Measurements from ENCODE around the gene APOLD1.
"Not testable (repeated sequence)": the region's sequence is repeated elsewhere in the genome, so short reads cannot be mapped to it uniquely, and the experiment has no call there.

APOLD1 gene

DNA sequence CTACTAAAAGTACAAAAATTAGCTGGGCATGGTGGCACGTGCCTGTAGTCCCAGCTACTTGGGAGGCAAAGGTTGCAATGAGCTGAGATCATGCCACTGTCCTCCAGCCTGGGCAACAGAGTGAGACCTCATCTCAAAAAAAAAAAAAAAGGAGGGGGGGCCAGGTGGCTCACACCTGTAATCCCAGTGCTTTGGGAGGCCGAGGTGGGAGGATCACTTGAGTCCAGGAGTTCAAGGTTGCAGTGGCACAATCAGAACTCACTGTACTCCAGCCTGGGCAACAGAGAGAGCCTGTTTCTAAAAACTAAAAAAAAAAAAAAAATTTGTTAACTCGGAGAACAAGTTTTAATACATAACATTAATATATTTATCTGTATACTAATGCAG is 22.1 kb downstream of the APOLD1 start:
- not testable (repeated sequence) for DNase-seq (ENCODE audit: low read depth in 1 of 2, low spot score in 1 of 2)

DNA sequence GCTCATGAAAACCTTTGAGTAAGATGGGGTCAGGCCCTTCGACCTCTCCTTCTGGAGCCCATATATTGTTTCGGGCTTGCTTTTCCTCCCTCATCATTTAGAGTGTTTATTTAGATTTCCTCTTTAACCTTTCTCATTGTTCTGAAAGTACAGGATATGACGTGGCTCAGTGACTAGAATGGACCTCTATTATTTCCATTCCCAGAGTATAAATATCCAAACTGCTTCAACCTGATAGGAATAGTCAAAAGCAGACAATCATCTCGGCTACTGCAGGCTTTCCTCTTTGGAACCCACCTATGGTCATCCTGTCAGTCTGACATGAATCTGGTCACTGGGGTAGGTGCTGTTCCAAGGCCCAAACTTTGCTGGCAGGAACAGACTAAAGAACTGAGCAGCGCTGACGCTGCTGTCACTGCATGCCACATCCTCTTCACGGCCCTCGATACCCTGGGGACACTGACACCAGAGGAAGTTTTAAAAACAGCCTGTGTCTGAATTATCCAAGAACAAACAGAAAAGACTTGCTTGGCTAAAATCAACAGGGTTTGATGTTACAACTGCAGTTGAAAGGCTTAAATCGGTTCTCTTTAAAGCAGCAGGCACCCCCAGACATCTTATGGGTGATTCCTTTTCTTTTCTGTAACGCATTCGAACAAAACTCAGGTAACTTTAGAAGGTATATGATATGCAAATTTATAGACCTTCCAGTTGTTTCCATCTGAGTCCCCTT is 22.7 kb downstream of the APOLD1 start:
- DNase-seq (ENCODE audit: low read depth in 1 of 2, low spot score in 1 of 2): peak in 1 of 2 donors; percentile 21

DNA sequence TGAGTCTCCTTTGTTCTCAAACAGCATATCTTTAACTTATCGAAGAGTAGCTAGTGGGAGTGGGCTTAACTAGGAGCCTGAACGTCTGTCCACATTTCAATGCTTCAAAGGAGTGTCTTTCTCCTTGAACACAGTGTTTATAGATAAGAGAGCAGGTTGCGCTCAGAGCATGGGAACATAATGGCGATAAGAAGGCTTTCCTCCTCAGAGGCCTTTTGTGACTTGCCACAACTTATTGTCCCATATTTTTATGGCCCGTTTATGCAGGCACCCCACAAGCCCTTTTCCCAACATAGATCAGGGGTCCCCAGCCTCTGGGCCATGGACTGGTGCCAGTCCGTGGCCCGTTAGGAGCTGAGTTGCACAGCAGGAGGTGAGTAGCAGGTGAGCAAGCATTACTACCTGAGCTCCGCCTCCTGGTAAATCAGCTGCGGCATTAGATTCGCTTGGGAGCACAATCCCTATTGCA is 25.1 kb downstream of the APOLD1 start:
- DNase-seq (ENCODE audit: low read depth in 1 of 2, low spot score in 1 of 2): no peak

DNA sequence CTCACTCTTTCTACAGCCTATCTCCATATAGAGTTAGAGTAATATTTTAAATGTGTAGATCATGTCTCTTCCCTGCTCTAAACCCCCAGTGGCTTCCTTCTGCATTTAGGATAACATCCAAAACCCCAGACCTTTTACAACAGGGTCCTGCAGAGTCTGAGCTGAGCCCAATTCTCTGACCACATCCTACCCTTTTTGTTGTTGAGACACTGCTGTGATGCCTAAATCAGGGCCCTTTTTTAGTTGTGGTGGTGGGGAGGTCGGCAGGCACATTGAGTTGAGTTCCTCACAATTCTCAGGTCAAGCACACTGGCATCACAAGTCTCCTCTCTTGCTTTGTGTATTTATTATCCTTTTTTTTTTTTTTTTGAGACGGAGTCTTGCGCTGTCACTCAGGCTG is 25.9 kb downstream of the APOLD1 start:
- no peak for DNase-seq (ENCODE audit: low read depth in 1 of 2, low spot score in 1 of 2)

DNA sequence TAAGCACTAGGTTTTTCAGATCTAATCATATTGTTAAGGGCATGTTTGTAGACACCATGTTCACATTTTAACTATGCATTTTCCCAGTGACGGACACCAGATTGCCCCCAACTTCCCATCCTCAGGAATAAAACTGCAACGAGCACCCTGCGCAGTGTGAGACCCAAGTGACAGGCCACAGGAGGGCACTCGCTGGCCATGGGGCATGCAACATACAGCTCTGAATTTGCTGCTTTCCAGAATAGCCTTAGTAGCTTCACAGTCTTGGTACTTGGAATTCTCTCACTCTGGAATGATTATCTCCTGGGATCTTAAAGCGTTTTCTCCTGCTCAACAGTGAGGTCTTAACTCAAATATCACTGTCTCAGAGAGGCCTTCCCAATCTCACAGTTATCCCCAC is 26.7 kb downstream of the APOLD1 start:
- DNase-seq (ENCODE audit: low read depth in 1 of 2, low spot score in 1 of 2): no peak

DNA sequence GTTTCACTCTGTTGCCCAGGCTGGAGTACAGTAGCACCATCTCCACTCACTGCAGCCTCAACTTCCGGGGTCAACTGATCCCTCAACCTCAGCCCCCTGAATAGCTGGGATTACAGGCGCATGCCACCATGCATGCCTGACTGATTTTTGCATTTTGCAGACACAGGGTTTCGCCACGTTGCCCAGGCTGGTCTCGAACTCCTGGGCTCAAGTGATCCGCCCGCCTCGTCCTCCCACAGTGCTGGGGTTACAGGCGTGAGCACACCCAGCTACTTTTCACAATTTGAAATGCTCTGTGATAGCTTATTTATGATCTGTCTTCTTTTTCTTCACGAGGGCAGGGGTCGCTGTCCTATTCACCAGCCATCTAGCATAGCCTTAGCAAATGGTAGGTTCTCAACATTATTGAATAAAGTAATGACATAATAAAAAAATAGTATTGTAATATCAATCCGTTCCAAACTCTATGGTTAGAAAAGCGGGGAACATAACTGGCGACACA is 27.2 kb downstream of the APOLD1 start:
- no peak for DNase-seq (ENCODE audit: low read depth in 1 of 2, low spot score in 1 of 2)

DNA sequence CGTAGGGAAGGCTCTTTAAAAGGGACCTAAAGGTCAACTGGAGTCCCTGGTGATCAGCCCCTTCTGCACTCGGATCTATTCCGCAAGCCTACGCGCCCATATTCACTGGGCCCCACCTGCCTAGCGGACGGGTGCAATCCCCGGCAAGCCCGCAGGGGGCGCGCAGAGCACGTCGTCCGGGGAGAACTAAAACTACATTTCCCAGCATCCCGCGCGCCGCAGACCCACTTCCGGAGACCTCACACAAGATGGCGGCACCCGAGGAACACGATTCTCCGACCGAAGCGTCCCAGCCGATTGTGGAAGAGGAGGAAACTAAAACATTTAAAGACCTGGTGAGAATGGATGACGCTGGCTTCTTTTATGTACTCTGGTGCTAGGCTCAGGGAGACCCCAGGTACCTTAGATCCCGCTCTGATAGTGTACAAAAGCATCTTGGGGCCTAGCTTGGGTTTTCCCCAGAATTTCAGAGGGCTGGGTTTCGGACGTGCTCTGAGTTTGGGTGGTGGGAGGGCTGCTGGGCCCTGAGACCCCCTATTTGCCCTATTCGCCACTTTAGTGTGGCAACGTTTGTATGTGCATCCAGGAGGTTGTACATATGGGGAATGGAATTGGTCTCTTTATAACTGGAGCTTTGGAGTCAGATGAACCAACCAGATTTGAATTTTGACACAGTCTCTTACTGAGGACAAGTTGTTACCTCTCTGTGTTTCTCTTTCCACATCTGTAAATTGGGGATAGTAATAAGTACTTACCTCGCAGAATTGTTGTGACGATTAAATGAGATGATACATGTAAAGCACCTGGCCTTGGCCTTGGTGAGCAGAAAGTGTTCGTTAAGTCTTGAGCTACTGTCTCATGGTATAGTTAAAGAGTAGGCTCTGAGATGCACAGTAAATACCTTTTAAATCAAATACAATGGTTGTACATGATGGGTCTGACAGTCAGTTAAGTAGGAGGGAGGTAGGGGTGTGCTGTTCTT is 28.0 kb downstream of the APOLD1 start, which contains the start of gene DDX47:
TSS of gene DDX47 (plus strand) at position 227 of the 982 bp plus-strand sequence. CDS start at position 249, 22 bp downstream.
- peak; percentile 93 to 98 for DNase-seq (ENCODE audit: low read depth in 1 of 2, low spot score in 1 of 2)

DNA sequence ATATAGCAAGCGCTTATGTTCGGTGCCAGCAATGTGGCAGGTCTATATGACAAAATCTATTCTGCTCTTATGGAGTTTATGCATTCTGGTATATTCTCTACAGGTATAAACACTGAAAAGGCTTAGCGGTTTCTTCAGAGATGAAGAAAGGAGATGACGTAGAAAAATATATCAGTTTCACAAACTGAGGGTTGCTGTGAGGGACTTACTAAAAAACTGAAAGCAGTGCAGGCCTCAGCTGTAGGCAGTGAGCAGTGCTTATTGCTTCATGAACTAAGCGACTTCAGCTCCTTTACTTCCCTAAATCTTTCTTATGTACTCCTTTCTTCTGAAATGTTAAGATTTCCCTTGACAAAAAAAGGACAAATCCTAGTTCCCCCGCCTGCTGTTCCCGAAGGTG is 32.2 kb downstream of the APOLD1 start:
- no peak for DNase-seq (ENCODE audit: low read depth in 1 of 2, low spot score in 1 of 2)

DNA sequence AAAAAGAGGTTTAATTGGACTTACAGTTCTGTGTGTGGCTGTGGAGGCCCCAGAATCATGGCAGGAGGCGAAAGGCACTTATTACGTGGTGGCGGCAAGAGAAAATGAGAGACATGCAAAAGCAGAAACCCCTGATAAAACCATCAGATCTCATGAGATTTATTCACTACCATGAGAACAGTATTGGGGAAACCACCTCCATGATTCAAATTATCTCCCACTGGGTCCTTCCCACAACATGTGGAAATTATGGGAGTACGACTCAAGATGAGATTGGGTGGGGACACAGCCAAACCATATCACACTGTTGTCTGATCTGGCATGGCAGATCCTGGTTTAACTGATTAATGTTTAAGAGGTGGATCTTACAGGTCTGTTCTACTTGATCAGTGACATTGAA is 33.2 kb downstream of the APOLD1 start:
- no peak for DNase-seq (ENCODE audit: low read depth in 1 of 2, low spot score in 1 of 2)

DNA sequence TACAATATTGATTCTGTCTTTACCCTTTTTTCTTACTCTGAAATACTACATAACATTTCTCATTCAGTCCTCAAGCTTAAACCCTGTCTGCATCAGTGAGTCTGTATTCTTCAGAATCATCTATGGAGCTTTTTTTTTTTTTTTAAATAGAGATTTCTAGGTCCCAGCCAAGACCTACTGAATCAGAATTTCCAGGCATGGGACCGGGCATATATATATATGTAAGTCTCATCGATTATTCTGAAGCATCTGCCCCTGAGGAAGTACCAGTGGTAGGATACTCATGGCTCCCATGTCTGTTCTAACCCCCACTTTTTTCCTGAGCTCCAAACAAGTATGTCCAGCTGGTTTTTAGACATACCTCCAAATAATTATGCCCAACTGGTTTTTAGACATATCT is 33.8 kb downstream of the APOLD1 start:
- DNase-seq (ENCODE audit: low read depth in 1 of 2, low spot score in 1 of 2): no peak

DNA sequence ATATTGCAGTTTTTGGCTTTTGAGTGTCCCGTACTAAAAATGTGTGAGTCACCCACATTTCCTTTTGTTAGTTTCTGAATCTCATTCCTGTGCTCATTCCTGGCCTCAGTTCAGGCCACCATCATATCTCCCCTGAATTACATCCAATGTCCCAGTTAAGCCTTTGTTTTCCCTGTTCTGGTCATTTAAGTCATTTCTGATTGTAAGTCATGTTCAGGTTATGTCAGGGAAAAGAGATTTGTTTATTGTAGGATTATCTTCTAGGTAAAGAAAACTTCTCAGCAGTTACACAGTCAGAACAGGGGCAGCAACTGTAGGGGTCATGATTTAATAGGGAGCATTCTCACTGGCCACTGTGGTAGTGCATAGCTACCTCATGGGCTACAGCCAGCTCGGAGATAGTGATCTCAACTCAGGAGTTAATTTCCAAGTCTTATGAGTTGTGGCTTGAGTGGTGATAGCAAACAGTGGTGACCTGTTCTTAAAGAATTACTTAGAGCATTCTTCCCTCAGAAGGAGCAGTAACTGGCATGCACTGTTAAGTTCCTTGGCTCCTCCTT is 34.4 kb downstream of the APOLD1 start:
- DNase-seq (ENCODE audit: low read depth in 1 of 2, low spot score in 1 of 2): no peak

DNA sequence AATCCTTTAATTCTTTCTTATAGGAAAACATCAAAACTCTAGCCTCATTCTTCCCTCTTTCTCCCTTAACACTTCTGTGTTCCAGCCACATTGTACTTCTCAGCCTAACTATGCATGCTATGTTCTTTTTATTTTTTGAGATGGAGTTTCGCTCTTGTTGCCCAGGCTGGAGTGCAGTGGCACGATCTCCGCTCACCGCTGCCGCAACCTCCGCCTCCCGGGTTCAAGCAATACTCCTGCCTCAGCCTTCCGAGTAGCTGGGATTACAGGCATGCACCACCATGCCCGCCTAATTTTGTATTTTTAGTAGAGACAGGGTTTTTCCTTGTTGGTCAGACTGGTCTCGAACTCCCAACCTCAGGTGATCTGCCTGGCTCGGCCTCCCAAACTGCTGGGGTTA is 34.9 kb downstream of the APOLD1 start:
- DNase-seq (ENCODE audit: low read depth in 1 of 2, low spot score in 1 of 2): not testable (repeated sequence)

DNA sequence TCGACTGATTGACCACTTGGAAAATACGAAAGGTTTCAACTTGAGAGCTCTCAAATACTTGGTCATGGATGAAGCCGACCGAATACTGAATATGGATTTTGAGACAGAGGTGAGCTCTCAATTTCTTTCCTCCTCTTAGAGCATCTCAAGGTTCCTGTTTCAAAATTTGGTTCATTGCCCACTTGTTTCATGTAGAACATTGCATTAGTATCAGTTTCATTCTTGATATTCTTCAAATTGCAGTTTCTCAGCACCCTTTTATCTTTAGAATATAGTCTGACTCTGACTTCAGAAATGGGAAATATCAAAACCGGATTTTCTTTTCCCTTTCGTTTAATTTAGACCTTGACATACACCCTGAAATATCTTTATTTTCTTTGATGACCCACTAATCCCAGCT is 36.5 kb downstream of the APOLD1 start:
- DNase-seq (ENCODE audit: low read depth in 1 of 2, low spot score in 1 of 2): no peak

DNA sequence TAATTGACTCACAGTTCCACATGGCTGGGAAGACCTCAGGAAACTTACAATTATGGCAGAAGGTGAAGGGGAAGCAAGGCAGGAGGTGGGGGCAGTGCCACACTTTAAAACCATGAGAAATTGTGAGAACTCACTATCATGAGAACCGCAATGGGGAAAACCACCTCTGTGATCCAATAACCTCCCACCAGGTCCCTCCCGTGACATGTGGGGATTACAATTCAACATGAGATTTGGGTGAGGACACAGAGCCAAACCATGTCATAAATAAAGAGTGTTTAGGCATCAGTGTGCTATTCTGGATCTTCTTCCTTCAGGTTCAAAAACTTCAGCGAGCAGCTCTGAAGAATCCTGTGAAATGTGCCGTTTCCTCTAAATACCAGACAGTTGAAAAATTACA is 37.4 kb downstream of the APOLD1 start:
- no peak for DNase-seq (ENCODE audit: low read depth in 1 of 2, low spot score in 1 of 2)

DNA sequence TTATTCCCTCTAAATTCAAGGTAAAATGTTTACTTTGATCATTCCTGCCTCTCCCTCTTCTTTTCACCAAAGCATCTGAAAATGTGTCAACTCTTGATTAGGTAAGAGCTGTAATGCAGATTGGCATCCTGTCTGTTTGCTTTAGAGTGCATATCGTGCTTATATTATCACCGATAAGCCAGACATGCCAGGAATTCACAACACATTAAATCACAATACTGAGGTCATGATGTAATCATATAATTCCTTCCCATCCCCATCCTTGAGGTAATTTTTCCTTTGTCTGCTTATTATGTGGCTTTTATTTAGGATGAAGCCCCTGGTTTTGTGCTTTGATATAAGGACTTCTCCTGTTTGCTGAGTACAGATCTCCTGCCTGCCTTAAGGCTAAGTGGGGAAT is 37.8 kb downstream of the APOLD1 start:
- no peak for DNase-seq (ENCODE audit: low read depth in 1 of 2, low spot score in 1 of 2)

DNA sequence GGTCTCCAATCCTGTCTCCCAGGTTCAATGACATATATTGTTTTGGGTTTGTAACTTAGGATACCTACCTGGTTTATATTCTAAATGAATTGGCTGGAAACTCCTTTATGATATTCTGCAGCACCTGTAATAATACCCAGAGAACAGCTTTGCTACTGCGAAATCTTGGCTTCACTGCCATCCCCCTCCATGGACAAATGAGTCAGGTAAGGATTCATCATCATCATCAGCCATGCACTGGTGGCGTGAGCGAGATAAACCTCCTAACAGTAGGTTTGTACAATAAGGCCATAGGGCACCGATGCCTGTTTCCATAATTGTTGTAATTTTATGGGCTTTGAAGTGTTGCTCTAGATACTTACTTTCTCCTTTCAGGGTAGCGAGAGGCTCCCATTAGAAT is 38.4 kb downstream of the APOLD1 start:
- no peak for DNase-seq (ENCODE audit: low read depth in 1 of 2, low spot score in 1 of 2)

DNA sequence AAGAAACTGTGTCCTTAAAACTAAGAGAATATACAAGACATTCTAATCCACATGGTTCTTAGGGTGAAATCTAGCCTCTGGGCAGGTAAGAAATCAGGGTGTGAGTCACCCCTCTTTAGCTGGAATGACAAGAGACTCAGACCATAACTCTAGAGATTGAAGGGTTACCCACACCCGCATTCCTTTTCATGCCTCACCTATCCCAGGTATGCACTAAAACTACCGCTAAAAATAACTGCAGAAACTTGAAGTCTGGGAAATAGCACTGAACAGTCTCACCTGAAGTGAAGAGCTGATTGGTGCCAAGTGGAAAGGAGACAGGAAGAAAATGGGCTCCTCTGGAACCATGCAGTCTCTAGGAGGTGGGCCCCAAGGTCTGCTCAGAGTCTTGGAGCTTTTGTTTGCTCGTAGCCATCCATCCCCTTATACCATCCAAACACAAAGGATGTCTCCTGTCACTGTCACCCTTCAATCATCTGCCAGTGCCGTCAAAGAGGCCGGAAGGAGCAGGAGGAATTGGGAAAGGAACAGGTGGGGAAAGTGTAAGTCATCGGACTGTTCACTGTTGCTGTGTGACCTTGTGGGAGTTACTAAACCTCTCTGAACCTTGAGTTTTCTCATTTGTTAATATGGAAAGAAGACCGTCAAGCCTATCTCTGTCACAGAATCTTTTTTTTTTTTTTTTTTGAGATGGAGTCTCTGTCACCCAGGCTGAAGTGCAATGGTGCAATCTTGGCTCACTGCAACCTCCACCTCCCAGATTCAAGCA is 50.1 kb downstream of the APOLD1 start:
- no peak for DNase-seq (ENCODE audit: low read depth in 1 of 2, low spot score in 1 of 2)

DNA sequence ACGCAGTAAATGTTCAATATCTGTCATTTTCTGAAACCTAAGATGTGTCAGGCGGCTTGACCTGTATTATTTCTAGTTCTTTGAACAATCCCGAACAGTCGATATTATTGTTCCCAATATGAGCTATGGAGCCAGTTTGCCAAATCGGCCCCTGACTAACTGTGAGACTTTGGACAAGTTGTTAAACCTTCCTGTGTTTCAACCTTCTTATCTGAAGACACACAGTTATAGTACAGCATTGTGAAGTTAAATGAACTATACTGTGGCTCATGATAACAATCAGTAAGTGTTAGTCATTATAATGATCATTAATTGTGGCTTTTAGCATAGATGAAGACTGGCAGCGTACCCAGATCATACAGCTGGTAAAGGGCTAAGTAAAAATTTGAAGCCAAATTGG is 51.1 kb downstream of the APOLD1 start:
- no peak for DNase-seq (ENCODE audit: low read depth in 1 of 2, low spot score in 1 of 2)

DNA sequence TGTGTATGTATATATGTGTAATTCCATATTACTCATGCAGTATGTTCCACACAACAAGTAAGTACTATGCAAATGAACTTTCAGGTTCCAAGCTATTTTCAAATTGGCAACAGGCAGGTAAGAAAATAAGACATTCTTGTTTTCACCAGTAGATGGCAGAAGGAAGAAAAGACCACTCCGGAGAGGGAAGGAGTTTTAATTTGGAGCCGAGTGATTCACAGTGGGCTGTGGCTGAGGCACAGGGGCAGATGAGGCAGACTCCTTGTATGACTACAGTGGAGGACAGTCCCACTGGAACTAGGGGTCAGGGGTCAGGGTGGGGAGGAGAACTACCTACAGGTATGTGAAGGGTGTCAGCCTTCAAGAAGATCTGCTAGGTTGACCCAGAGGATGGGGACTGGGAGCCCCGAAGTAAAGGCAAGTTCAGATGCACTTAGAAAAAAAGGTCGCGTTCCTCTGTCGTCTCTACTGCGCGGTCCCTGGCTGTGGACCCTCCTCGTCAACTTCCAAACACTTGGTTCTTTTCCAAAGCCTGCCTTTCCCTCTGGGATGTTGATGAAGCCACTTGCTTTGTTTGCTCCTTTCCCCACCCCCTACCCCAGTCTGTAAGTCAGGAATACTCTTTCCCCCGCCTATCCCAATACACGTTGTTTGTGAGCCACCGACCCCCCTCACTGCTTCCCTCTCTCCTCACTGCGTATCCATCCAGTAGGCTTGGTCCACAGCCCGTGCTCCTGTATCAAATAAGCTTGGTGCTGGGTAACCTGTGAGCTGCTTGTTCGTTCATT is 51.8 kb downstream of the APOLD1 start:
- peak in 1 of 2 donors; percentile 22 for DNase-seq (ENCODE audit: low read depth in 1 of 2, low spot score in 1 of 2)

DNA sequence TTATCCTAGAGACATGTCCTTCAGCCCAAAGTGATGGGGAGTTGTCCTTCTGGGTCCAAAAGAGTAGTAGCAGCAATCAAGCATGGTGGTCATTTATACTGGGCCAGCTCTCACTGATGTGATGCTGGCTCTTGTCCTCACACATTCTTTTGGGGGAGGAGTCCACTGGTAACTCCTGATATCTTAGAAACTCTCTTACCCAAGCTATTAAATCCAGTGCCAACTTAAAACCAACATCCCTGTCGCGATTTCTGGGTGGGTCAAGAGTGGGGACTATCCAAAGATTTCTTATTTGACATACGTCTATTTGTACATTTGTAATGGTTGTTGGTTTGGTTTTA is 52.3 kb downstream of the APOLD1 start:
- no peak for DNase-seq (ENCODE audit: low read depth in 1 of 2, low spot score in 1 of 2)
